Stimulated activated naive CD4-positive, alpha-beta T cell treated with Interleukin-2 at 50 U/mL for 16 hours (primary cell): Measurements from ENCODE around the gene NME5.
"Not testable (repeated sequence)": the region's sequence is repeated elsewhere in the genome, so short reads cannot be mapped to it uniquely, and the experiment has no call there.

Experiments used
- DNase-seq: peaks from one replicate; lab custom pipeline; 2025; lab: John Stamatoyannopoulos, UW

NME5 gene

GRCh38 chr5:138078006-138078643 lies 61.1 kb downstream of the NME5 start:
- DNase-seq: no peak

DNA sequence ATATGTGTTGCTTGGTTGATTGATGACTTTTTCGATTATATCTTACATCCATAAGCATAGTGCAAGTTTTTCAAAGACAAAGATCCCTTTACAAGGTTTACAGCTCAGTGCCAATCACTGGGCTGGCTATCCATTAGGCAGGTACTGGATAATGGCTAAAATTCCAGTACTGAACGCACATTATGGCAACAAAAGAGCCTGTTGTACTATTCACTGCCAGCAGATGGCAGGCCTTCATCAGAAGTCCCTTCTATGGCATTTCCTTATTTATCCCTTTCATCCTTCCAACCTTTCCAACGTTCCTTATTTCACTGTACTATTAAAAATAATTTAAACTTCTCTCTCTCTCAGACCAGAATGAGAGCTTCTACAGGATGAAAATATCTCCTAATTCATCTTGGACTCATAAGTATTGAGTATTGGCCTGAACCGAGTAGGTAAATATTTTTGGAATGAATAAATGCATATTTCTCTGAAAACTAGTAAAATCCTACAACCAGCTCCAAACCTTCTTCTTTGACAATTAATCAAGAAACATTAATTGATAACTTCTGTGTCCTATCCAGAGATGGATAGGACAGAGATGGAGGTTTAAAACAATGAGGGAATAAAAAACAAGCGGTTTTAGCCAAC lies 62.0 kb downstream of the NME5 start:
- peak; percentile 19 for DNase-seq

- not testable (repeated sequence) for DNase-seq
Observed at GRCh38 chr5:138070026-138070425, 69.2 kb downstream of the NME5 start.

- peak; percentile 62 for DNase-seq
Observed at GRCh38 chr5:138068742-138069600, 70.3 kb downstream of the NME5 start.

DNA sequence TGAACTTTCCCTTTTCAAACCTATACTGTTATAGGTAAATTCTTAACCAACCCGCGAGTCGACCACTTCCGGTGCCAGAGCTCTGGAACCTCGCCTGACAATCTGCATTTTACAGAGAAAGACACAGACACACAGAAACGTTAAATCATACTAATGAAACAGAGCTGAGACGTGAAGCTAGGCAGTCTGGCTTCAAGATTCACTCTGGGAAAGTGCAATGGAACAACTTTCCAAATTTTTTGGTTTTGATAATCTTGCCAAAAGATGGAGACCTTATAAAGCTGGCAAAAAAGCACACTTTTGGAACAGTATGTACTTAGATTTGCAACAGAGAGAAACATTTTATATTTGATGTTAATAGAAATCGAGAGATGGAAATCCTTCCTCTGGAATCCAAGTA lies 71.3 kb downstream of the NME5 start:
- DNase-seq: no peak
